ENCODE results near the gene ZSCAN12. TPM values are rescaled to one million over a fixed set of nuclear protein-coding genes. Genes with fewer than 3 reads are reported as not detected.
A peak's percentile ranks its signal among the peaks of the same experiment; 100 is the strongest.

The ZSCAN12 gene
- total and polyA plus RNA-seq, 2 of the 13 experiments (the other 11 are each of a cell fraction or from before 2014, with no cell fraction given), result 2.8 to 8.9 TPM

DNA sequence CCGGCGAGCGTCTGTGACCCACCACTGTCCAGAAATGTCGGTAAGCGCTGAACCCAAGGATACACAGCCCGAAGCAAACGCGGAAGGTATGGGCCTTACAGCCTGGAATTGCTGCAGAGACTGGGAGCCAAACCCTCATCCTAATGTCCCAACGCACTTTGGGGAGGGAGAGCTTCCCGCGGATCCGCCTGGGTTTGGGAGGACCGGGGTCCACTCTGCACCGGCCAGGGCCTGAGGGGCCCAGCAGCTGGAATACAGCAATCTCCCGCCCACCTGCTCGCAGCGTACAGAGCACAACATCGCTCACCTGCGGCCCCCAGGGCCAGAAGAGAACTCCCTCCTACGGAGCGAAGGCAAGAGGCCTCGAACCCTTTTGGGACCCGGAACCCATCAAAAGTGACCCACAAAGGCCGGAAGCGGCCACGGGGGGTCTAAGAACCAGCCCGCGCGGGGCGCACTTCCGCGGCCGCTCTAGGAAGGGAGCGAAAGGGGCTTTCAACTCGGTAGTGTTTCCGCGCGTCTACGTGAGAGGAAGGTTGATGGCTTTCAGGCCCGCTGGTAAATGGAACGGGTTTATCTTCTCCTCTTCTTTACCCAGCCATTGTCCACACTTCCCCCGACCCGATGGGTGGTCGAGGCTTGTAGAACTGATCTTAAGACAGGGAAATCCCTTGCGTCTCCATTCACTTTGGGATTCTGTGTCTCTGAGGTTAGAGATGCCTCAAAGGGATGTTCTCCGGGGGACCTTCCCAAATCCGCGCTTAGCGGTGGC lies at the start of gene ZSCAN12 (continued):
- TF ChIP-seq RARG (CRISPR knock-in tag; IDR thresholded peaks at IDR 0.05; ENCODE audit: low read depth), result peak; percentile 93; the same call in 1 of the 2 replicates
- peak; percentile 60 for TF ChIP-seq TAF15 (IDR thresholded peaks at IDR 0.05; ENCODE audit: low read depth, low read length, poor library complexity, severe bottlenecking)
- peak; percentile 94; the same call in 1 of the 2 replicates for TF ChIP-seq FOXK1 (CRISPR knock-in tag; IDR thresholded peaks at IDR 0.05; ENCODE audit: borderline replicate concordance, low read depth)
- peak; percentile 95 for TF ChIP-seq SNAPC4 (CRISPR knock-in tag; IDR thresholded peaks at IDR 0.05)
- 0 out of 2 replicates have a peak, but pooled peaks have one; percentile 73 for TF ChIP-seq HNRNPL (IDR thresholded peaks at IDR 0.05; ENCODE audit: low read depth, low read length)
- peak; percentile 93 for TF ChIP-seq EED (CRISPR knock-in tag; IDR thresholded peaks at IDR 0.05)
- TF ChIP-seq, protein P1, sequence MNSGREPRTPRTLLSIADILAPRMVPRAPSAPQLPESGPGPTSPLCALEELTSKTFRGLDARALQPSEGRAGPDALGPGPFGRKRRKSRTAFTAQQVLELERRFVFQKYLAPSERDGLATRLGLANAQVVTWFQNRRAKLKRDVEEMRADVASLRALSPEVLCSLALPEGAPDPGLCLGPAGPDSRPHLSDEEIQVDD (CRISPR knock-in tag; IDR thresholded peaks at IDR 0.05; ENCODE audit: borderline replicate concordance), result peak; percentile 90; the same call in 1 of the 2 replicates
- peak; percentile 73; the same call in 1 of the 2 replicates for TF ChIP-seq GLI4 (CRISPR knock-in tag; IDR thresholded peaks at IDR 0.05; ENCODE audit: borderline replicate concordance)
- peak; percentile 98 for TF ChIP-seq SRY (CRISPR knock-in tag; IDR thresholded peaks at IDR 0.05)
- TF ChIP-seq ELF4 (CRISPR knock-in tag; IDR thresholded peaks at IDR 0.05; ENCODE audit: borderline replicate concordance), result peak; percentile 47; the same call in 1 of the 2 replicates
- TF ChIP-seq ZNF17 (CRISPR knock-in tag; IDR thresholded peaks at IDR 0.05), result no peak
- peak; percentile 85; the same call in 1 of the 2 replicates for TF ChIP-seq ZNF232 (CRISPR knock-in tag; IDR thresholded peaks at IDR 0.05; ENCODE audit: borderline replicate concordance)
- no peak for TF ChIP-seq REL (CRISPR knock-in tag; conservative IDR thresholded peaks at IDR 0.05)
- no peak for TF ChIP-seq TBP (CRISPR knock-in tag; IDR thresholded peaks at IDR 0.05)
- TF ChIP-seq AFF4 (CRISPR knock-in tag; IDR thresholded peaks at IDR 0.05), result no peak
- peak; percentile 80; the same call in 1 of the 2 replicates for TF ChIP-seq PLSCR1 (CRISPR knock-in tag; IDR thresholded peaks at IDR 0.05; ENCODE audit: borderline replicate concordance)
- TF ChIP-seq RXRA (CRISPR knock-in tag; IDR thresholded peaks at IDR 0.05), result peak; percentile 51; the same call in 1 of the 2 replicates

Measured in HepG2 (cell line).